ENCODE data around the gene TNFSF11.
A peak's percentile ranks its signal among the peaks of the same experiment; 100 is the strongest.

TNFSF11 gene

GRCh38 chr13:42656161-42656560 is 82.2 kb downstream of the TNFSF11 start:
- peak in 1 of 3 experiments; percentile 7 for DNase-seq

GRCh38 chr13:42656958-42657357 is 83.0 kb downstream of the TNFSF11 start:
- no peak for DNase-seq

All from NCI-H1417 (cell line).